NT2/D1 (cell line): ENCODE results near the gene SGK1.

Experiments
- SUZ12 ChIP-seq: IDR thresholded peaks from 2 replicates; pipeline ENCODE4 v1.6.1; 2011; ENCODE audit not compliant: insufficient read length, insufficient read depth; ENCODE audit errors: extremely low read depth
- YY1 ChIP-seq: IDR thresholded peaks from 2 replicates; pipeline ENCODE4 v1.6.1; 2011; ENCODE audit not compliant: insufficient read length, insufficient read depth
- ZNF274 ChIP-seq: IDR thresholded peaks from 2 replicates; pipeline ENCODE4 v1.6.1; 2011; ENCODE audit warnings: mild to moderate bottlenecking, low read depth, low read length

DNA sequence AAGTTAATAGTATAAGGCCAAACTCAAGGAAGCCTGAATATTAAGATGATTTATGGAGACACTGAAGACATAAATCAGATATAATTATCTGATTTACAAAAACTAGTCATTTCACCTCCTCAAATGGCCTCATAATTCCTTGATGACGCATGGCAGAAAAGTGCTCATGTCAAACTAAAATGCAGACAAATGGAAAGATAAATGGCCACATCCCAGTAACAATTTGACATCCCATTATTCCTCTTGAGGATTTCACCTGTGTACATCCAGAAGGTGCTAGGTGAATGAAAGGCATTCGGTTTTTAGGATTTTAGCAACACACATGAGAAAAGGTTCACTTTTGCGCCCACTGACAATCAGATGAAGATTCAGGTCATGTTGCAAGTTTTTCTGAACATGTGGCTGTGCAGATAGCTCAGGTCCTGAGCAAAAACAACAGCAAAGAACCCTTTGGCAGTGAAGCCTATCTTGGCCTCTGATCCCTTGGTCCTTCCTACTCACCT, 24.2 kb downstream of the SGK1 start:
- TF ChIP-seq YY1 (no peak), ZNF274 (no peak), SUZ12 (no peak)
